H1 (cell line): ENCODE results near the gene LSM6. TPM values are rescaled to one million over a fixed set of nuclear protein-coding genes. Genes with fewer than 3 reads are reported as not detected.

Experiments
- CTCF ChIA-PET: fragments of 300-600 bp; sonication (Branson Sonifier 250); formaldehyde crosslinking; loops from one replicate; lab custom pipeline; 2021; ENCODE audit not compliant: partially characterized antibody; lab: Charles Lee
- POLR2A ChIA-PET: fragments of 300-600 bp; sonication (Branson Sonifier 250); formaldehyde crosslinking; loops from one replicate; lab custom pipeline; 2021; ENCODE audit warnings: inconsistent platforms; ENCODE audit not compliant: partially characterized antibody; lab: Charles Lee
- DNase-seq, 2 experiments: peaks; one replicate each; pipeline versions ENCODE4 v3.0.0 to v3.0.0-alpha.2; 2010 to 2022; ENCODE audit warnings: low spot score in 2 of 2, low read depth in 1 of 2, mixed read lengths in 1 of 2
- FAIRE-seq: peaks from 2 replicates; lab custom pipeline; 2011; peaks lifted over from hg19 to GRCh38; lab: Jason Lieb, UNC
- H2AFZ ChIP-seq: 2 replicates; pipeline ENCODE4 v1.8.1; 2012; ENCODE audit warnings: low read length, inconsistent platforms
- H2AK5ac ChIP-seq: 2 replicates; pipeline ENCODE4 v1.6.1; 2013; ENCODE audit warnings: low read depth, low read length
- H2BK120ac ChIP-seq: replicated peaks from 2 replicates; pipeline ENCODE3; 2013; ENCODE audit warnings: low read depth, low read length, inconsistent platforms
- H2BK12ac ChIP-seq: 2 replicates; pipeline ENCODE4 v1.6.1; 2013; ENCODE audit warnings: low read depth, low read length
- H2BK15ac ChIP-seq: 2 replicates; pipeline ENCODE4 v1.6.1; 2013; ENCODE audit warnings: low read length
- H2BK20ac ChIP-seq: 2 replicates; pipeline ENCODE4 v1.6.1; 2013; ENCODE audit warnings: low read length
- H2BK5ac ChIP-seq: 2 replicates; pipeline ENCODE4 v1.6.1; 2013; ENCODE audit warnings: low read depth, low read length
- H3K14ac ChIP-seq: 2 replicates; pipeline ENCODE4 v1.6.1; 2013; ENCODE audit warnings: inconsistent platforms; ENCODE audit not compliant: insufficient read length
- H3K18ac ChIP-seq: 2 replicates; pipeline ENCODE4 v1.6.1; 2013; ENCODE audit warnings: low read length; ENCODE audit errors: extremely low read depth
- H3K23ac ChIP-seq: 2 replicates; pipeline ENCODE4 v1.6.1; 2013; ENCODE audit warnings: inconsistent platforms; ENCODE audit not compliant: insufficient read length
- H3K23me2 ChIP-seq: 2 replicates; pipeline ENCODE4 v1.6.1; 2013; ENCODE audit warnings: low read depth, low read length
- H3K27ac ChIP-seq: 2 replicates; pipeline ENCODE4 v1.6.1; 2011; ENCODE audit warnings: low read depth, low read length, inconsistent platforms
- H3K27me3 ChIP-seq, 4 experiments: replicated peaks in 1 of 4; 1 replicate in 1 of 4; 2 replicates in 3 of 4; pipeline versions ENCODE4 v1.6.1 to v1.8.1; 2011 to 2013; ENCODE audit warnings: low read length in 3 of 4, mild to moderate bottlenecking in 3 of 4, inconsistent platforms in 2 of 4, mixed read lengths in 2 of 4, moderate library complexity in 1 of 4; ENCODE audit not compliant: control insufficient read depth in 3 of 4, insufficient read depth in 3 of 4; ENCODE audit errors: extremely low read depth in 1 of 4
- H3K36me3 ChIP-seq, 4 experiments: 2 replicates each; pipeline versions ENCODE4 v1.6.1 to v1.8.1; 2011 to 2013; ENCODE audit warnings: mild to moderate bottlenecking in 4 of 4, low read length in 3 of 4, moderate library complexity in 2 of 4, control low read depth in 1 of 4, inconsistent platforms in 1 of 4; ENCODE audit not compliant: insufficient read depth in 4 of 4, control insufficient read depth in 2 of 4
- H3K4ac ChIP-seq: replicated peaks from 2 replicates; pipeline ENCODE3; 2013; ENCODE audit warnings: low read length, low read depth, mixed read lengths, inconsistent platforms; ENCODE audit not compliant: insufficient read length
- H3K4me1 ChIP-seq, 4 experiments: replicated peaks in 1 of 4; 1 replicate in 1 of 4; 2 replicates in 3 of 4; pipeline versions ENCODE4 v1.6.1 to v1.8.1; 2011 to 2013; ENCODE audit warnings: low read length in 3 of 4, inconsistent platforms in 2 of 4, mixed read lengths in 1 of 4; ENCODE audit not compliant: insufficient read depth in 4 of 4, control insufficient read depth in 3 of 4
- H3K4me2 ChIP-seq, 2 experiments: 2 replicates each; pipeline versions ENCODE4 v1.6.1 to v1.8.1; 2011 to 2013; ENCODE audit warnings: low read depth in 2 of 2, low read length in 2 of 2, control low read depth in 1 of 2, inconsistent platforms in 1 of 2, mild to moderate bottlenecking in 1 of 2; ENCODE audit not compliant: insufficient read depth in 1 of 2
- H3K4me3 ChIP-seq, 4 experiments: fragments of 200-600, 300-600 bp in 1 of 4; sonication (generic), shearing (Covaris generic), sonication (Bioruptor Twin) in 1 of 4; 2 replicates each; pipeline versions ENCODE4 v1.5.1 to v1.8.1; 2011 to 2016; ENCODE audit warnings: low read length in 4 of 4, low read depth in 3 of 4, control low read depth in 2 of 4, inconsistent platforms in 2 of 4, mild to moderate bottlenecking in 2 of 4, mixed read lengths in 1 of 4, moderate library complexity in 1 of 4; ENCODE audit not compliant: insufficient read depth in 2 of 4; ENCODE audit errors: extremely low read depth in 1 of 4
- H3K56ac ChIP-seq: replicated peaks from 2 replicates; pipeline ENCODE3; 2013; ENCODE audit warnings: low read depth, mild to moderate bottlenecking, mixed read lengths, low read length, inconsistent platforms; ENCODE audit not compliant: insufficient read length
- H3K79me1 ChIP-seq: 2 replicates; pipeline ENCODE4 v1.6.1; 2013; ENCODE audit warnings: low read depth, low read length, control low read depth
- H3K79me2 ChIP-seq, 2 experiments: 2 replicates each; pipeline versions ENCODE4 v1.6.1 to v1.8.1; 2012 to 2013; ENCODE audit warnings: low read length in 2 of 2, mild to moderate bottlenecking in 2 of 2, inconsistent platforms in 1 of 2; ENCODE audit not compliant: insufficient read depth in 2 of 2, control insufficient read depth in 1 of 2
- H3K9ac ChIP-seq, 4 experiments: replicated peaks in 1 of 4; 1 replicate in 1 of 4; 2 replicates in 3 of 4; pipeline versions ENCODE4 v1.6.1 to v1.8.1; 2011 to 2013; ENCODE audit warnings: low read depth in 3 of 4, low read length in 3 of 4, control low read depth in 2 of 4, mild to moderate bottlenecking in 2 of 4, moderate library complexity in 2 of 4, inconsistent platforms in 1 of 4; ENCODE audit errors: extremely low read depth in 1 of 4
- H3K9me3 ChIP-seq, 2 experiments: 2 replicates each; pipeline versions ENCODE4 v1.6.1 to v1.8.1; 2012 to 2013; ENCODE audit warnings: mild to moderate bottlenecking in 2 of 2, moderate library complexity in 2 of 2, control low read depth in 1 of 2, inconsistent platforms in 1 of 2, low read depth in 1 of 2, low read length in 1 of 2, mixed read lengths in 1 of 2; ENCODE audit not compliant: insufficient read depth in 2 of 2
- H4K20me1 ChIP-seq, 2 experiments: replicated peaks in 1 of 2; 2 replicates each; pipeline versions ENCODE3 to v1.8.1; 2011 to 2013; ENCODE audit warnings: inconsistent platforms in 2 of 2, low read length in 2 of 2, mild to moderate bottlenecking in 1 of 2; ENCODE audit not compliant: insufficient read depth in 2 of 2, control insufficient read depth in 1 of 2
- H4K5ac ChIP-seq: 2 replicates; pipeline ENCODE4 v1.6.1; 2013; ENCODE audit warnings: low read length, low read depth, mixed read lengths, inconsistent platforms; ENCODE audit not compliant: insufficient read length
- H4K8ac ChIP-seq: 2 replicates; pipeline ENCODE4 v1.8.0; 2013; ENCODE audit warnings: mild to moderate bottlenecking, moderate library complexity, low read length, inconsistent platforms; ENCODE audit not compliant: insufficient read depth; ENCODE audit errors: extremely low read depth
- H4K91ac ChIP-seq: replicated peaks from 2 replicates; pipeline ENCODE3; 2013; ENCODE audit warnings: low read length, mixed read lengths, inconsistent platforms; ENCODE audit not compliant: insufficient read length
- NANOG ChIP-seq: IDR thresholded peaks from 2 replicates; pipeline ENCODE4 v1.6.1; 2011; ENCODE audit warnings: low read length, low read depth, mild to moderate bottlenecking, inconsistent platforms; ENCODE audit not compliant: insufficient read depth, poor library complexity, severe bottlenecking
- RNF2 ChIP-seq: fragments of 200-900, 300-1000 bp; sonication (generic); IDR thresholded peaks from 2 replicates; pipeline ENCODE4 v1.7.1; 2016; ENCODE audit warnings: borderline replicate concordance, low read depth, mild to moderate bottlenecking, antibody characterized with exemption, low read length; ENCODE audit not compliant: poor library complexity, severe bottlenecking; ENCODE audit errors: missing control alignments
- WGBS, 2 experiments: shearing (Covaris generic) in 1 of 2; methylation state at CpG; one replicate each; pipeline versions ENCODE4 v1.1.6 to v1.1.7; 2013 to 2015; ENCODE audit warnings: low lambda C conversion rate in 2 of 2, mixed read lengths in 2 of 2, inconsistent platforms in 1 of 2, low coverage in 1 of 2, missing lambda C conversion rate in 1 of 2; ENCODE audit not compliant: insufficient replicate concordance in 2 of 2, insufficient coverage in 1 of 2, insufficient read length in 1 of 2; ENCODE audit errors: extremely low coverage in 1 of 2, missing lambda C conversion rate in 1 of 2; 5-methylcytosine and 5-hydroxymethylcytosine counted together
- polyA plus RNA-seq, 7 experiments: library from polyadenylated mRNA; depleted of rRNA in 3 of 7; stranded (reverse) in 5 of 7; unstranded in 2 of 7; fragments of >200 nt in 5 of 7; fragments of 200-250 nt in 2 of 7; gene quantifications; 1 replicate in 5 of 7; 2 replicates in 1 of 7; 4 replicates in 1 of 7; pipeline versions ENCODE4 v1.2.1 to v1.2.3, GENCODE V29; 2011 to 2013; ENCODE audit warnings: missing spikeins in 2 of 7, mixed read lengths in 2 of 7
- total RNA-seq: library from RNA; stranded (reverse); fragmentation: NEBNext Ultra II Directional; extraction: Animal tissue kit (Norgen Biotek cat#: 25700); gene quantifications from 2 replicates; pipeline ENCODE4 v1.2.1, GENCODE V29; 2021
- TF ChIP-seq, protein P1 (sequence below): IDR thresholded peaks from 2 replicates; pipeline ENCODE4 v1.6.1; 2011; ENCODE audit warnings: low read depth, mild to moderate bottlenecking, low read length; ENCODE audit not compliant: insufficient read depth
- TF ChIP-seq, protein P2 (sequence below): IDR thresholded peaks from 2 replicates; pipeline ENCODE4 v1.6.1; 2012; ENCODE audit warnings: low read length, inconsistent platforms
- TF ChIP-seq, protein P3 (sequence below): IDR thresholded peaks from 2 replicates; pipeline ENCODE4 v1.6.1; 2011; ENCODE audit warnings: low read length, improper control_type of control experiment

The LSM6 gene
- total and polyA plus RNA-seq, 2 of the 8 experiments (the other 6 are each of a cell fraction or from before 2014, with no cell fraction given), result 40.2 to 63.4 TPM

DNA sequence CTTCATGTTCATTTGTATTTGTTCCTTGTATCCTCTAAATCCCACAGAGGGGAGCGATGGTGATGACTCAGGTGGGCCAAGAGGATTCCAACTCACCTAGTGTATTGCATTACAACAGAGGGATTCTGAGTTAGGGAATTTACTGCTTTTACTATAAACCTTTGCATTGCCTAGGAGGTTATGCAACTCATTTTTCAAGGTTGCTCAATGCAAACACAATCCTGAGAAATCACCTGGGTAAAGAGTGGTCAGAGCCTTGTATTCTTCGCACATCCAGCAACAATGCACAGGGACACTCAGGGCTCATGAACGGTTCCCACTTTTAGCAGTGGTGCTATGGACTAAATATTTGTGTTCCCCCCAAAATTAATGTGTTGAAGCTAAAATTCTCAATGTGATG is 28.6 kb upstream of the LSM6 start:
- H3K9ac ChIP-seq, result no peak overlapping the region
- CTCF ChIA-PET, result interaction anchor here (1.4 kb wide), 1 partner anchor 9 kb away, joined by 3 read pairs; no protein-coding TSS in a partner anchor
- H3K27me3 ChIP-seq, result peaks cover 0 to 1% (median 0%) of the 10 kb centered on the region in 4 experiments; a peak in 1 of 7 replicates
- no peak overlapping the region for H2BK15ac ChIP-seq
- no peak overlapping the region for H3K4ac ChIP-seq
- no peak overlapping the region for H2BK5ac ChIP-seq
- H3K23me2 ChIP-seq, result no peaks in the 10 kb centered on the region
- WGBS, 2 experiments, result 92% methylated on average over 3 of the region's 3 CpGs; no CpG with 5 or more reads in 1 of the 2 experiments
- H3K4me3 ChIP-seq, result no peak overlapping the region
- no peak overlapping the region for H2BK12ac ChIP-seq
- POLR2A ChIA-PET, result no interaction called here
- no peak overlapping the region for H3K23ac ChIP-seq
- no peak for FAIRE-seq
- no peak overlapping the region for H4K8ac ChIP-seq
- no peak overlapping the region for H2AFZ ChIP-seq
- no peak overlapping the region for H3K27ac ChIP-seq
- H3K14ac ChIP-seq, result no peak overlapping the region
- H4K5ac ChIP-seq, result no peak overlapping the region
- H3K4me1 ChIP-seq, result no peaks in the 10 kb centered on the region
- H3K36me3 ChIP-seq, result no peaks in the 10 kb centered on the region
- H4K20me1 ChIP-seq, result no peaks in the 10 kb centered on the region
- H3K79me1 ChIP-seq, result no peaks in the 10 kb centered on the region
- H2BK20ac ChIP-seq, result no peak overlapping the region
- H3K9me3 ChIP-seq, result no peaks in the 10 kb centered on the region
- no peak overlapping the region for H2BK120ac ChIP-seq
- no peak overlapping the region for H2AK5ac ChIP-seq
- H4K91ac ChIP-seq, result no peak overlapping the region
- no peak overlapping the region for H3K56ac ChIP-seq
- no peak overlapping the region for H3K18ac ChIP-seq
- DNase-seq, result no peak
- no peaks in the 10 kb centered on the region for H3K79me2 ChIP-seq
- H3K4me2 ChIP-seq, result no peak overlapping the region
- TF ChIP-seq, protein P1, sequence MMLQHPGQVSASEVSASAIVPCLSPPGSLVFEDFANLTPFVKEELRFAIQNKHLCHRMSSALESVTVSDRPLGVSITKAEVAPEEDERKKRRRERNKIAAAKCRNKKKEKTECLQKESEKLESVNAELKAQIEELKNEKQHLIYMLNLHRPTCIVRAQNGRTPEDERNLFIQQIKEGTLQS, result no peak
- TF ChIP-seq, protein P2, sequence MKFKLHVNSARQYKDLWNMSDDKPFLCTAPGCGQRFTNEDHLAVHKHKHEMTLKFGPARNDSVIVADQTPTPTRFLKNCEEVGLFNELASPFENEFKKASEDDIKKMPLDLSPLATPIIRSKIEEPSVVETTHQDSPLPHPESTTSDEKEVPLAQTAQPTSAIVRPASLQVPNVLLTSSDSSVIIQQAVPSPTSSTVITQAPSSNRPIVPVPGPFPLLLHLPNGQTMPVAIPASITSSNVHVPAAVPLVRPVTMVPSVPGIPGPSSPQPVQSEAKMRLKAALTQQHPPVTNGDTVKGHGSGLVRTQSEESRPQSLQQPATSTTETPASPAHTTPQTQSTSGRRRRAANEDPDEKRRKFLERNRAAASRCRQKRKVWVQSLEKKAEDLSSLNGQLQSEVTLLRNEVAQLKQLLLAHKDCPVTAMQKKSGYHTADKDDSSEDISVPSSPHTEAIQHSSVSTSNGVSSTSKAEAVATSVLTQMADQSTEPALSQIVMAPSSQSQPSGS, result no peak
- no peak for TF ChIP-seq NANOG
- no peak for TF ChIP-seq RNF2
- TF ChIP-seq, protein P3, sequence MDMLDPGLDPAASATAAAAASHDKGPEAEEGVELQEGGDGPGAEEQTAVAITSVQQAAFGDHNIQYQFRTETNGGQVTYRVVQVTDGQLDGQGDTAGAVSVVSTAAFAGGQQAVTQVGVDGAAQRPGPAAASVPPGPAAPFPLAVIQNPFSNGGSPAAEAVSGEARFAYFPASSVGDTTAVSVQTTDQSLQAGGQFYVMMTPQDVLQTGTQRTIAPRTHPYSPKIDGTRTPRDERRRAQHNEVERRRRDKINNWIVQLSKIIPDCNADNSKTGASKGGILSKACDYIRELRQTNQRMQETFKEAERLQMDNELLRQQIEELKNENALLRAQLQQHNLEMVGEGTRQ, result no peak
